GM12878 (cell line): ENCODE measurements around the gene DPP6. TPM values are rescaled to one million over a fixed set of nuclear protein-coding genes. Genes with fewer than 3 reads are reported as not detected.

ENCODE experiments used
- ATAC-seq: fragments of 200-7000 bp; cut with Tn5 transposase; 3 replicates; pipeline ENCODE4 v1.9.1; 2020; ENCODE audit warnings: mild to moderate bottlenecking, moderate library complexity
- BruUV-seq: library from RNA; stranded (reverse); fragments of 400-500 nt; replicated peaks from 2 replicates; lab custom pipeline; 2021; lab: Mats Ljungman, UMichigan
- CTCF ChIA-PET: fragments of 300-600 bp; sonication (Branson Sonifier 250); formaldehyde crosslinking; extraction: SDS; loops from one replicate; lab custom pipeline; 2021; ENCODE audit warnings: inconsistent platforms; lab: Yijun Ruan, JAX
- POLR2A ChIA-PET: fragments of 350-600 bp; formaldehyde crosslinking; extraction: SDS; loops from one replicate; lab custom pipeline; 2021; ENCODE audit warnings: inconsistent platforms; lab: Charles Lee
- RAD21 ChIA-PET: fragments of 300-600 bp; sonication (Branson Sonifier 250); formaldehyde crosslinking; loops from one replicate; lab custom pipeline; 2023; ENCODE audit warnings: antibody characterized with exemption; ENCODE audit not compliant: unreplicated experiment; lab: Charles Lee
- SMC1A ChIA-PET: fragments of 300-600 bp; sonication (Branson Sonifier 250); formaldehyde crosslinking; loops from one replicate; lab custom pipeline; 2023; ENCODE audit not compliant: unreplicated experiment, uncharacterized antibody; lab: Charles Lee
- DNase-seq: peaks from one replicate; pipeline ENCODE4 v3.0.0-alpha.2; 2011; ENCODE audit warnings: low read depth, low spot score
- FAIRE-seq: peaks from 3 replicates; lab custom pipeline; 2011; peaks lifted over from hg19 to GRCh38; lab: Jason Lieb, UNC
- H2AFZ ChIP-seq: 2 replicates; pipeline ENCODE4 v1.6.0; 2011; ENCODE audit warnings: low read depth, low read length, control low read depth; ENCODE audit not compliant: control insufficient read depth
- H3K27ac ChIP-seq: 2 replicates; pipeline ENCODE4 v1.5.1; 2011; ENCODE audit warnings: control low read depth; ENCODE audit not compliant: control insufficient read depth, insufficient read depth
- H3K27me3 ChIP-seq, 2 experiments: replicated peaks in 1 of 2; 2 replicates each; pipeline versions ENCODE4 v1.6.0 to v1.6.1; 2011; ENCODE audit warnings: low read length in 1 of 2; ENCODE audit not compliant: control insufficient read depth in 2 of 2, insufficient read depth in 2 of 2
- H3K36me3 ChIP-seq, 2 experiments: 2 replicates each; pipeline ENCODE4 v1.5.1; 2011; ENCODE audit warnings: low read length in 1 of 2; ENCODE audit not compliant: control insufficient read depth in 2 of 2, insufficient read depth in 2 of 2
- H3K4me1 ChIP-seq: 2 replicates; pipeline ENCODE4 v1.6.1; 2011; ENCODE audit warnings: mild to moderate bottlenecking, low read length, moderate library complexity, mixed read lengths; ENCODE audit not compliant: control insufficient read depth, insufficient read depth
- H3K4me2 ChIP-seq: 2 replicates; pipeline ENCODE4 v1.6.0; 2011; ENCODE audit warnings: control low read depth; ENCODE audit not compliant: control insufficient read depth, insufficient read depth
- H3K4me3 ChIP-seq: fragments of 200-600 bp; sonication (generic); 2 replicates; pipeline ENCODE4 v1.5.1; 2016
- H3K79me2 ChIP-seq: 2 replicates; pipeline ENCODE4 v1.6.0; 2011; ENCODE audit warnings: low read length; ENCODE audit not compliant: control insufficient read depth, insufficient read depth
- H3K9ac ChIP-seq: 2 replicates; pipeline ENCODE4 v1.8.0; 2011; ENCODE audit warnings: low read length, control low read depth, mixed read lengths; ENCODE audit not compliant: control insufficient read depth, insufficient read depth
- H3K9me3 ChIP-seq: replicated peaks from 3 replicates; pipeline ENCODE4 v1.5.1; 2011; ENCODE audit warnings: mild to moderate bottlenecking, low read length; ENCODE audit not compliant: control insufficient read depth, insufficient read depth
- H4K20me1 ChIP-seq: 2 replicates; pipeline ENCODE4 v1.6.0; 2011; ENCODE audit not compliant: control insufficient read depth, insufficient read depth
- ELK1 ChIP-seq: IDR thresholded peaks from 2 replicates; pipeline ENCODE4 v1.6.1; 2012; ENCODE audit warnings: low read depth, low read length, improper control_type of control experiment
- EP300 ChIP-seq, 2 experiments: fragments of 150-350 bp in 1 of 2; IDR thresholded peaks; 2 replicates each; pipeline ENCODE4 v1.6.1; 2011 to 2012; ENCODE audit warnings: low read depth in 2 of 2, low read length in 2 of 2, borderline replicate concordance in 1 of 2, improper control_type of control experiment in 1 of 2, inconsistent platforms in 1 of 2; ENCODE audit not compliant: control insufficient read depth in 1 of 2
- ETV6 ChIP-seq, 2 experiments: fragments of 450-650 bp in 1 of 2; IDR thresholded peaks in 1 of 2; conservative IDR thresholded peaks in 1 of 2; 2 replicates each; pipeline ENCODE4 v1.6.1; 2014; ENCODE audit warnings: antibody characterized with exemption in 1 of 2, borderline replicate concordance in 1 of 2, low read depth in 1 of 2, mild to moderate bottlenecking in 1 of 2, moderate library complexity in 1 of 2
- HSF1 ChIP-seq: fragments of 150-350 bp; IDR thresholded peaks from 2 replicates; pipeline ENCODE4 v1.6.1; 2014; ENCODE audit warnings: mild to moderate bottlenecking, low read depth, low read length
- IKZF1 ChIP-seq: fragments of 450-650 bp; conservative IDR thresholded peaks from 2 replicates; pipeline ENCODE4 v1.6.1; 2017; ENCODE audit warnings: antibody characterized with exemption, mild to moderate bottlenecking
- RFX5 ChIP-seq: IDR thresholded peaks from 2 replicates; pipeline ENCODE4 v1.6.1; 2011; ENCODE audit warnings: low read depth, low read length, improper control_type of control experiment
- TAF1 ChIP-seq: IDR thresholded peaks from 2 replicates; pipeline ENCODE4 v1.6.1; 2011; ENCODE audit warnings: mild to moderate bottlenecking, low read depth, low read length, borderline replicate concordance
- TBL1XR1 ChIP-seq: IDR thresholded peaks from 2 replicates; pipeline ENCODE4 v1.6.1; 2012; ENCODE audit warnings: low read depth, low read length, improper control_type of control experiment
- USF2 ChIP-seq: IDR thresholded peaks from 2 replicates; pipeline ENCODE4 v1.6.1; 2011; ENCODE audit warnings: low read depth, low read length, improper control_type of control experiment, borderline replicate concordance
- YY1 ChIP-seq: IDR thresholded peaks from 2 replicates; pipeline ENCODE4 v1.6.1; 2011; ENCODE audit warnings: low read depth, mild to moderate bottlenecking, low read length
- ZBTB11 ChIP-seq: fragments of 450-650 bp; formaldehyde crosslinking; IDR thresholded peaks from 2 replicates; pipeline ENCODE4 v1.5.0; 2022; ENCODE audit warnings: mild to moderate bottlenecking, missing genetic modification characterization
- ZBTB33 ChIP-seq: fragments of 450-650 bp; IDR thresholded peaks from 2 replicates; pipeline ENCODE4 v1.6.1; 2017; ENCODE audit warnings: mild to moderate bottlenecking
- ZNF207 ChIP-seq: fragments of 450-650 bp; IDR thresholded peaks from 2 replicates; pipeline ENCODE4 v1.6.1; 2014; ENCODE audit warnings: antibody characterized with exemption, mild to moderate bottlenecking, borderline replicate concordance
- WGBS: methylation state at CpG from one replicate; pipeline ENCODE4 v1.1.6; 2016; ENCODE audit warnings: low lambda C conversion rate; ENCODE audit not compliant: insufficient replicate concordance, insufficient coverage; ENCODE audit errors: missing lambda C conversion rate; 5-methylcytosine and 5-hydroxymethylcytosine counted together
- in situ Hi-C: fragments of 300-500 bp; cut with MboI; formaldehyde crosslinking; loops from 9 replicates; pipeline ENCODE4 v1.14.3; 2018; ENCODE audit warnings: mixed read lengths
- intact Hi-C: fragments of 100-400 bp; cut with micrococcal nuclease; formaldehyde crosslinking; loops from one replicate; pipeline ENCODE4 v1.14.2; 2022; ENCODE audit not compliant: unreplicated experiment
- polyA plus RNA-seq, 11 experiments: library from polyadenylated mRNA; depleted of rRNA in 4 of 11; unstranded in 6 of 11; stranded (reverse) in 5 of 11; fragments of >200 nt; fragmentation: Nextera tagmentation in 4 of 11; fragmentation: Illumina TruSeq in 1 of 11; extraction: Ambion mirVana in 4 of 11; extraction: Trizol in 1 of 11; gene quantifications; 1 replicate in 1 of 11; 2 replicates in 10 of 11; pipeline versions ENCODE4 v1.2.1 to v1.2.3, GENCODE V29; 2011 to 2016; ENCODE audit warnings: inconsistent platforms in 2 of 11, missing spikeins in 2 of 11, low read depth in 1 of 11
- total RNA-seq, 4 experiments: library from RNA; depleted of rRNA in 3 of 4; stranded (reverse); fragments of >200 nt in 3 of 4; fragmentation: Illumina TruSeq in 1 of 4; extraction: Trizol in 1 of 4; gene quantifications; 2 replicates each; pipeline versions ENCODE4 v1.2.1 to v1.2.3, GENCODE V29; 2013 to 2021

The DPP6 gene
- total and polyA plus RNA-seq, 10 of the 15 experiments (the other 5 are each of a cell fraction or from before 2014, with no cell fraction given), result not detected

GRCh38 chr7:154777908-154778307 is 725.7 kb downstream of the DPP6 start:
- no peak overlapping the region for H2AFZ ChIP-seq
- SMC1A ChIA-PET, result no interaction called here
- no peaks in the 10 kb centered on the region for H4K20me1 ChIP-seq
- H3K36me3 ChIP-seq, result no peaks in the 10 kb centered on the region
- DNase-seq (no peak), FAIRE-seq (no peak), ATAC-seq (no peak)
- H3K4me2 ChIP-seq, result no peak overlapping the region
- 45% methylated on average over 6 of the region's 6 CpGs for WGBS
- H3K4me3 ChIP-seq, result no peak overlapping the region
- H3K79me2 ChIP-seq, result no peaks in the 10 kb centered on the region
- CTCF ChIA-PET, result no interaction called here
- no peak overlapping the region for H3K27ac ChIP-seq
- H3K4me1 ChIP-seq, result no peaks in the 10 kb centered on the region
- BruUV-seq, result no TSS peak
- RAD21 ChIA-PET, result no interaction called here
- no peaks in the 10 kb centered on the region for H3K27me3 ChIP-seq
- in situ Hi-C loops, result no loop called here
- intact Hi-C loops, result no loop called here
- H3K9ac ChIP-seq, result no peak overlapping the region
- POLR2A ChIA-PET, result no interaction called here
- no peaks in the 10 kb centered on the region; the same call in 2 of the 3 replicates for H3K9me3 ChIP-seq
- TF ChIP-seq EP300 (IDR thresholded peaks at IDR 0.05; ENCODE audit: borderline replicate concordance in 1 of 2, control insufficient read depth in 1 of 2, low read depth in 2 of 2, low read length in 2 of 2) (no peak), ZBTB33 (no peak), RFX5 (no peak), YY1 (no peak), HSF1 (no peak), IKZF1 (no peak), USF2 (no peak), TBL1XR1 (no peak), ETV6 (conservative IDR thresholded peaks at IDR 0.05 in 1 of 2, IDR thresholded peaks at IDR 0.05 in 1 of 2; ENCODE audit: borderline replicate concordance in 1 of 2, low read depth in 1 of 2) (no peak), ZNF207 (no peak), ZBTB11 (CRISPR knock-in tag) (no peak), TAF1 (no peak), ELK1 (no peak)
